DND-41 (cell line): ENCODE measurements around the gene PTPRE.

Source experiments
- ATAC-seq: fragments of 200-7000 bp; cut with Tn5 transposase; 3 replicates; pipeline ENCODE4 v1.9.1; 2021; ENCODE audit warnings: low read depth; ENCODE audit not compliant: insufficient read depth
- DNase-seq: peaks from one replicate; pipeline ENCODE4 v3.0.0-alpha.2; 2020
- H2AFZ ChIP-seq: 2 replicates; pipeline ENCODE4 v1.6.0; 2012; ENCODE audit warnings: low read depth, low read length
- H3K27ac ChIP-seq: 2 replicates; pipeline ENCODE4 v1.5.1; 2012; ENCODE audit warnings: low read length, inconsistent platforms
- H3K27me3 ChIP-seq: fragments of 200-600 bp; sonication (generic); 2 replicates; pipeline ENCODE4 v1.6.0; 2012; ENCODE audit warnings: low read length, mild to moderate bottlenecking, inconsistent platforms; ENCODE audit not compliant: insufficient read depth, poor library complexity
- H3K36me3 ChIP-seq: 2 replicates; pipeline ENCODE4 v1.5.1; 2012; ENCODE audit warnings: low read length, inconsistent platforms; ENCODE audit not compliant: insufficient read depth
- H3K4me1 ChIP-seq: 2 replicates; pipeline ENCODE4 v1.5.1; 2012; ENCODE audit warnings: mild to moderate bottlenecking, low read length; ENCODE audit not compliant: insufficient read depth
- H3K4me2 ChIP-seq: 2 replicates; pipeline ENCODE4 v1.6.0; 2012; ENCODE audit warnings: mild to moderate bottlenecking, moderate library complexity, low read length, inconsistent platforms; ENCODE audit not compliant: insufficient read depth
- H3K4me3 ChIP-seq, 2 experiments: fragments of 200-600 bp in 1 of 2; shearing (Covaris generic) in 1 of 2; 2 replicates each; pipeline ENCODE4 v1.5.1; 2012 to 2016; ENCODE audit warnings: inconsistent platforms in 2 of 2, low read length in 2 of 2, mild to moderate bottlenecking in 2 of 2, low read depth in 1 of 2, moderate library complexity in 1 of 2
- H3K79me2 ChIP-seq: 2 replicates; pipeline ENCODE4 v1.6.0; 2012; ENCODE audit warnings: low read length, inconsistent platforms; ENCODE audit not compliant: insufficient read depth
- H3K9ac ChIP-seq: 2 replicates; pipeline ENCODE4 v1.6.0; 2012; ENCODE audit warnings: low read depth, mild to moderate bottlenecking, inconsistent platforms, low read length, moderate library complexity
- H3K9me3 ChIP-seq: 2 replicates; pipeline ENCODE4 v1.5.1; 2012; ENCODE audit warnings: low read length, moderate library complexity, mild to moderate bottlenecking, inconsistent platforms; ENCODE audit not compliant: insufficient read depth, severe bottlenecking
- H4K20me1 ChIP-seq: 2 replicates; pipeline ENCODE4 v1.6.0; 2012; ENCODE audit warnings: low read length; ENCODE audit not compliant: insufficient read depth
- CTCF ChIP-seq: IDR thresholded peaks from 2 replicates; pipeline ENCODE4 v1.5.1; 2012; ENCODE audit warnings: borderline replicate concordance, low read length, moderate library complexity, mild to moderate bottlenecking; ENCODE audit not compliant: poor library complexity, severe bottlenecking; ENCODE audit errors: extremely low read depth
- EZH2 ChIP-seq: IDR thresholded peaks from 3 replicates; pipeline ENCODE4 v1.6.1; 2012; ENCODE audit warnings: borderline replicate concordance, low read depth, mild to moderate bottlenecking, moderate library complexity, low read length, inconsistent platforms; ENCODE audit not compliant: severe bottlenecking

PTPRE gene

GRCh38 chr10:128073890-128074289 is 167.0 kb downstream of the PTPRE start:
- H3K27ac ChIP-seq, result no peak overlapping the region
- ATAC-seq, result peak; percentile 42; the same call in 2 of the 3 replicates
- no peak overlapping the region for H2AFZ ChIP-seq
- no peak for TF ChIP-seq CTCF
- TF ChIP-seq EZH2, result no peak
- no peaks in the 10 kb centered on the region for H4K20me1 ChIP-seq
- no peaks in the 10 kb centered on the region for H3K9me3 ChIP-seq
- no peaks in the 10 kb centered on the region for H3K27me3 ChIP-seq
- H3K4me1 ChIP-seq, result peaks cover 16% of the 10 kb centered on the region
- H3K4me3 ChIP-seq, result no peak overlapping the region
- H3K4me2 ChIP-seq, result no peak overlapping the region
- H3K36me3 ChIP-seq, result peaks cover 59% of the 10 kb centered on the region
- no peaks in the 10 kb centered on the region for H3K79me2 ChIP-seq
- H3K9ac ChIP-seq, result no peak overlapping the region
- DNase-seq, result no peak

GRCh38 chr10:128074589-128074988 is 167.7 kb downstream of the PTPRE start:
- Histone ChIP-seq H3K79me2 (no peaks in the 10 kb centered on the region), H2AFZ (no peak overlapping the region), H3K4me2 (no peak overlapping the region), H4K20me1 (no peaks in the 10 kb centered on the region), H3K9me3 (no peaks in the 10 kb centered on the region), H3K4me3 (no peak overlapping the region), H3K36me3 (peaks cover 64% of the 10 kb centered on the region), H3K4me1 (peaks cover 16% of the 10 kb centered on the region), H3K9ac (no peak overlapping the region), H3K27me3 (no peaks in the 10 kb centered on the region), H3K27ac (no peak overlapping the region)
- DNase-seq (no peak), ATAC-seq (no peak)
- TF ChIP-seq CTCF (no peak), EZH2 (no peak)

- Histone ChIP-seq H3K4me3 (no peak overlapping the region), H3K27ac (no peak overlapping the region), H3K27me3 (no peaks in the 10 kb centered on the region), H4K20me1 (no peaks in the 10 kb centered on the region), H3K9me3 (no peaks in the 10 kb centered on the region), H3K79me2 (no peaks in the 10 kb centered on the region), H2AFZ (no peak overlapping the region), H3K4me2 (no peak overlapping the region), H3K36me3 (peaks cover 50% of the 10 kb centered on the region), H3K4me1 (peaks cover 16% of the 10 kb centered on the region), H3K9ac (no peak overlapping the region)
- TF ChIP-seq EZH2, result no peak
- no peak for TF ChIP-seq CTCF
- no peak for DNase-seq
- no peak for ATAC-seq
Observed at GRCh38 chr10:128077155-128077875, 170.4 kb downstream of the PTPRE start.
